Fibroblast of lung (primary cell): Measurements from ENCODE around the gene PCGF3.

Experiments used
- CTCF ChIP-seq, 2 donors: IDR thresholded peaks in 1 of 2; conservative IDR thresholded peaks in 1 of 2; 1 replicate in 1 of 2; 2 replicates in 1 of 2; pipeline ENCODE4 v1.5.1; 2011 to 2012; ENCODE audit warnings: low read length in 2 of 2, control low read depth in 1 of 2, inconsistent platforms in 1 of 2, low read depth in 1 of 2, mild to moderate bottlenecking in 1 of 2
- EZH2 ChIP-seq: IDR thresholded peaks from 2 replicates; pipeline ENCODE4 v1.5.1; 2012; ENCODE audit warnings: low read length, control low read depth, mild to moderate bottlenecking; ENCODE audit errors: missing control alignments

DNA sequence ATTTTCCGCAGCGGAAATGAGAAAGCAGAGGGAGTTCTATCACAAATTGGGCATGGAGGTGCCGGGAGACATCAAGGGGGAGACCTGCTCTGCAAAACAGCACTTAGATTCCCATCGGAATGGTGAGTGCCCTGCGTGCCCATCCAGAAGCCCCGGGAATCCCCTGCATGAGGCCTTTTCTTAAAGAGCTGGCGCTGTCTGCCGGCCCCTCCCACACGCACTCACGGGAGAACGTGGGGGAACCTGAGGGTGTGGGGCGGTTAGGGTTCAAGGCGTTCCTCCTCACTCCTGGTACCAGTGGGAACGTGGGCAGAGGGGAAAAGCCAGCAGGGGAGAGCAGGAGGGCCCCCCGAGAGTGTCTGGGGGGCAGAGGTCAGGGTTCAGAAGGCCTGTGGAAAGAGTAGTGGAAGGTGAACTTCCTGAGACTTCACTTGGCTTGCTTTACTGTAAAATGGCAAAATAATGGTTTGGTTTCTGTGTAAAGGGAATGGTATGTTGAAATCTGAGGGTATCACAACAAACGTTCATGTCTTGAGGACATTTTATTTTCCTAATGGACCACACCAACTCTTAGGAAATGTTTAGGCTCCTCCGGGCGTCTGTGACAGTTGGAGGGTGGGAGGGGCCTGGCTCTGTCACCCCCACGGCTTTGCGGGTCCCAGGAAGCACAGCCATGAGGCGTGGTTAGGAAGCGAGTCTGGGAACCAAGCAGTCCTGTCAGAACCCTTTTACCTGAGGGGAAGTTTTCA, 38.0 kb downstream of the PCGF3 start:
- no peak for TF ChIP-seq CTCF (conservative IDR thresholded peaks at IDR 0.05 in 1 of 2, IDR thresholded peaks at IDR 0.05 in 1 of 2; ENCODE audit: low read depth in 1 of 2, low read length in 2 of 2)
- no peak for TF ChIP-seq EZH2
